Cardiac muscle cell (in vitro differentiated cells and primary cell): ENCODE results near the gene IQGAP1. TPM values are rescaled to one million over a fixed set of nuclear protein-coding genes. Genes with fewer than 3 reads are reported as not detected.
"Not testable (repeated sequence)": the region's sequence is repeated elsewhere in the genome, so short reads cannot be mapped to it uniquely, and the experiment has no call there.

Source experiments
- DNase-seq, 2 donors: peaks; one replicate each; pipeline versions ENCODE4 v3.0.0 to v3.0.0-alpha.2; 2010 to 2017; ENCODE audit warnings: low read depth in 1 of 2, low spot score in 1 of 2
- H3K27ac ChIP-seq: fragments of 200-600 bp; sonication (generic); 2 replicates; pipeline ENCODE4 v1.5.1; 2016
- H3K27me3 ChIP-seq: fragments of 200-600 bp; sonication (generic); 2 replicates; pipeline ENCODE4 v1.6.0; 2016; ENCODE audit warnings: control low read depth
- H3K36me3 ChIP-seq: fragments of 200-600 bp; sonication (generic); 2 replicates; pipeline ENCODE4 v1.5.1; 2016; ENCODE audit warnings: control low read depth
- H3K4me1 ChIP-seq: fragments of 200-600 bp; sonication (generic); 2 replicates; pipeline ENCODE4 v1.8.1; 2017; ENCODE audit warnings: low read depth, mild to moderate bottlenecking, mixed run types
- H3K4me3 ChIP-seq: fragments of 200-600 bp; sonication (generic); 2 replicates; pipeline ENCODE4 v1.5.1; 2016; ENCODE audit warnings: mild to moderate bottlenecking
- H3K9me3 ChIP-seq: fragments of 200-600 bp; sonication (generic); 2 replicates; pipeline ENCODE4 v1.5.1; 2017; ENCODE audit warnings: low read depth, mild to moderate bottlenecking, control low read depth
- CTCF ChIP-seq: IDR thresholded peaks from 2 replicates; pipeline ENCODE4 v1.5.1; 2012; ENCODE audit warnings: low read depth, mild to moderate bottlenecking, low read length
- polyA plus RNA-seq: library from polyadenylated mRNA; unstranded; fragments of >200 nt; fragmentation: Nextera tagmentation; extraction: Ambion mirVana; gene quantifications from 2 replicates; pipeline ENCODE4 v1.2.1, GENCODE V29; 2016
- total RNA-seq: library from RNA; depleted of rRNA; stranded (reverse); fragments of >200 nt; gene quantifications from 2 replicates; pipeline ENCODE4 v1.2.3, GENCODE V29; 2016

IQGAP1 gene
- total and polyA plus RNA-seq, 2 experiments from 2014 or later, result 9.1 to 14.2 TPM

GRCh38 chr15:90345857-90346256, 42.2 kb upstream of the IQGAP1 start:
- DNase-seq, result no peak
- no peaks in the 10 kb centered on the region for H3K9me3 ChIP-seq
- TF ChIP-seq CTCF, result no peak
- H3K4me1 ChIP-seq, result peaks cover 7% of the 10 kb centered on the region
- no peak overlapping the region for H3K27ac ChIP-seq
- H3K36me3 ChIP-seq, result no peaks in the 10 kb centered on the region
- peaks cover 60% of the 10 kb centered on the region for H3K27me3 ChIP-seq
- no peak overlapping the region for H3K4me3 ChIP-seq

GRCh38 chr15:90347431-90348065, 40.5 kb upstream of the IQGAP1 start:
- H3K27ac ChIP-seq, H3K4me3 ChIP-seq, H3K36me3 ChIP-seq, H3K4me1 ChIP-seq, H3K9me3 ChIP-seq, DNase-seq: not testable (repeated sequence)
- H3K27me3 ChIP-seq, result peaks cover 55% of the 10 kb centered on the region

- no peaks in the 10 kb centered on the region for H3K9me3 ChIP-seq
- no peak for DNase-seq
- H3K27me3 ChIP-seq, result peaks cover 55% of the 10 kb centered on the region
- H3K36me3 ChIP-seq, result no peaks in the 10 kb centered on the region
- no peak overlapping the region for H3K4me3 ChIP-seq
- no peak overlapping the region for H3K27ac ChIP-seq
- no peak for TF ChIP-seq CTCF
- no peaks in the 10 kb centered on the region for H3K4me1 ChIP-seq
Observed at GRCh38 chr15:90348456-90348855, 39.6 kb upstream of the IQGAP1 start.

- Histone ChIP-seq H3K4me3 (no peak overlapping the region), H3K27ac (no peak overlapping the region), H3K4me1 (no peaks in the 10 kb centered on the region), H3K27me3 (peaks cover 55% of the 10 kb centered on the region), H3K9me3 (no peaks in the 10 kb centered on the region), H3K36me3 (no peaks in the 10 kb centered on the region)
- no peak for DNase-seq
- TF ChIP-seq CTCF, result no peak
Observed at GRCh38 chr15:90349072-90349471, 39.0 kb upstream of the IQGAP1 start.

- H3K9me3 ChIP-seq, result no peaks in the 10 kb centered on the region
- no peak for DNase-seq
- no peaks in the 10 kb centered on the region for H3K36me3 ChIP-seq
- no peak overlapping the region for H3K27ac ChIP-seq
- no peaks in the 10 kb centered on the region for H3K4me1 ChIP-seq
- no peak for TF ChIP-seq CTCF
- H3K4me3 ChIP-seq, result no peak overlapping the region
- H3K27me3 ChIP-seq, result peaks cover 49% of the 10 kb centered on the region
Observed at GRCh38 chr15:90349821-90350220, 38.2 kb upstream of the IQGAP1 start.

GRCh38 chr15:90351479-90352106, 36.4 kb upstream of the IQGAP1 start:
- Histone ChIP-seq H3K27ac (no peak overlapping the region), H3K27me3 (peaks cover 34% of the 10 kb centered on the region), H3K4me1 (no peaks in the 10 kb centered on the region), H3K36me3 (no peaks in the 10 kb centered on the region), H3K4me3 (peak overlapping the region; percentile 59), H3K9me3 (no peaks in the 10 kb centered on the region)
- DNase-seq, result no peak
- no peak for TF ChIP-seq CTCF
